Rectal smooth muscle tissue (tissue), 1 donor: ENCODE data around the gene CDK16.

Experiments
- H3K27ac ChIP-seq: one replicate; pipeline ENCODE4 v1.7.0; 2013; ENCODE audit warnings: low read depth, low read length, inconsistent platforms
- H3K27me3 ChIP-seq: one replicate; pipeline ENCODE4 v1.7.0; 2013; ENCODE audit warnings: low read length; ENCODE audit not compliant: control insufficient read depth, insufficient read depth
- H3K36me3 ChIP-seq: one replicate; pipeline ENCODE4 v1.7.0; 2013; ENCODE audit warnings: low read length; ENCODE audit not compliant: control insufficient read depth, insufficient read depth
- H3K4me1 ChIP-seq: one replicate; pipeline ENCODE4 v1.7.0; 2013; ENCODE audit warnings: low read length; ENCODE audit not compliant: control insufficient read depth, insufficient read depth
- H3K4me3 ChIP-seq: one replicate; pipeline ENCODE4 v1.7.0; 2013; ENCODE audit warnings: low read length
- H3K9ac ChIP-seq: one replicate; pipeline ENCODE4 v1.7.0; 2013; ENCODE audit warnings: low read length

Gene CDK16

GRCh38 chrX:47227334-47227583 lies 8.8 kb downstream of the CDK16 start:
- peaks cover 39% of the 10 kb centered on the region for H3K36me3 ChIP-seq

GRCh38 chrX:47228550-47229270 lies 10.2 kb downstream of the CDK16 start:
- Histone ChIP-seq H3K36me3 (peaks cover 35% of the 10 kb centered on the region), H3K4me1 (no peaks in the 10 kb centered on the region), H3K27ac (no peak overlapping the region), H3K27me3 (peaks cover 2% of the 10 kb centered on the region), H3K9ac (no peak overlapping the region), H3K4me3 (no peak overlapping the region)

More at GRCh38 chrX:47227334-47227583, 8.8 kb downstream of the CDK16 start:
- Histone ChIP-seq H3K27ac (no peak overlapping the region), H3K4me1 (no peaks in the 10 kb centered on the region), H3K27me3 (peaks cover 2% of the 10 kb centered on the region), H3K9ac (no peak overlapping the region), H3K4me3 (no peak overlapping the region)

- no peak overlapping the region for H3K27ac ChIP-seq
- H3K36me3 ChIP-seq = peaks cover 29% of the 10 kb centered on the region
- no peak overlapping the region for H3K9ac ChIP-seq
- H3K27me3 ChIP-seq = peaks cover 2% of the 10 kb centered on the region
- H3K4me3 ChIP-seq = no peak overlapping the region
- H3K4me1 ChIP-seq = no peaks in the 10 kb centered on the region
These were observed 10.9 kb downstream of the CDK16 start for GRCh38 chrX:47229427-47229826.

GRCh38 chrX:47230136-47230868 lies 11.8 kb downstream of the CDK16 start:
- Histone ChIP-seq H3K9ac (no peak overlapping the region), H3K4me3 (no peak overlapping the region), H3K27ac (no peak overlapping the region), H3K36me3 (peaks cover 20% of the 10 kb centered on the region), H3K27me3 (peaks cover 2% of the 10 kb centered on the region), H3K4me1 (no peaks in the 10 kb centered on the region)

DNA sequence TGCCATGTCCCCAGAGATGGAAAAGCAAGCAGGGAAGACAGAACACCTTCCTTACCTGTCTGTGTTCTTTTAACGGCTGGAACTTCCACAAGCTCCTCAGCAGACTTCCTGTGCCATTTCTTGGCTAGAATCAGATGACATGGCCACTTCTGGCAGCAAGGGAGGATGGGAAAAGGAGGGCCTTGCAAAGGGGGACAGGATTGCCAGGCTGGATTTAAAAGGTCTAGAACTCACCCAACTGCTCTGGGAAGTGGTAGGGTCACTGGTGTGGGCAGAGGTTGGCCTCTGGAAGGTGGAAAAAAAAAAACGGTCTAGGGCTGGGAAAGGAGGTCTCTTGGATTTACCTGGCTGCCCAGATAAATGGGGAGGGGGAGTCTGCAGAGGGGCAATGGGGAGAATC lies 12.7 kb downstream of the CDK16 start:
- no peak overlapping the region for H3K4me3 ChIP-seq
- no peaks in the 10 kb centered on the region for H3K4me1 ChIP-seq
- H3K36me3 ChIP-seq = peaks cover 12% of the 10 kb centered on the region
- H3K27me3 ChIP-seq = no peaks in the 10 kb centered on the region
- H3K27ac ChIP-seq = no peak overlapping the region
- no peak overlapping the region for H3K9ac ChIP-seq

DNA sequence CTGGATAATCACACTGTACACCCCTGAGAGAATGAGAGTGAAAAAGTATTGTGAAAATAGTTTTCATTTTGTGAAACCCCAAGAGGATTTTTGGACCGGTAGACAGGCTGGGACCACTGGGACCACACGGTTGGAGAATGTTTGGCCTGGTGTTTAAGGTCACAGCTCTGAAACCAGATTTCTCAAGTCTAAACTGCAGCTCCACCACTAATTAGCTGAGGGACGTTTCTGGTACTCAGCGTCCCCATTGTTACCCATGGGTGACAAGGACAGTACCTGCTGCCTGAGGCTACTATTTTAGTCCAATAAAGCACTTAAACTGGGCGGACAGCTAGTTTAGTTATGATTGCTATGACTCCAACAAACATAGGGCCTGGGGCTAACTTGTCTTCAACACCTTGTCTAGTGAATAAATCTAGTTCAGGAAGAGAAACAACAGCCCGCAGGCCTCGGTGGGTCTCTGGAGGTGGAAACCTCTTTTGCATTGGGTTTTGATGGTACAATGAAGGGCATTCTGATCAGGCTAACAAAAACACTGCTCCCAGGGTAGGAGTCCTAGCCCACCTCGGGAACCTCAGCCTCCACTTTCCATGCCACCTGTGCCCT lies 13.8 kb downstream of the CDK16 start:
- H3K27me3 ChIP-seq = no peaks in the 10 kb centered on the region
- H3K4me3 ChIP-seq = peak overlapping the region; percentile 72
- H3K4me1 ChIP-seq = no peaks in the 10 kb centered on the region
- peak overlapping the region; percentile 95 for H3K27ac ChIP-seq
- peak overlapping the region; percentile 13 for H3K9ac ChIP-seq
- peaks cover 3% of the 10 kb centered on the region for H3K36me3 ChIP-seq

DNA sequence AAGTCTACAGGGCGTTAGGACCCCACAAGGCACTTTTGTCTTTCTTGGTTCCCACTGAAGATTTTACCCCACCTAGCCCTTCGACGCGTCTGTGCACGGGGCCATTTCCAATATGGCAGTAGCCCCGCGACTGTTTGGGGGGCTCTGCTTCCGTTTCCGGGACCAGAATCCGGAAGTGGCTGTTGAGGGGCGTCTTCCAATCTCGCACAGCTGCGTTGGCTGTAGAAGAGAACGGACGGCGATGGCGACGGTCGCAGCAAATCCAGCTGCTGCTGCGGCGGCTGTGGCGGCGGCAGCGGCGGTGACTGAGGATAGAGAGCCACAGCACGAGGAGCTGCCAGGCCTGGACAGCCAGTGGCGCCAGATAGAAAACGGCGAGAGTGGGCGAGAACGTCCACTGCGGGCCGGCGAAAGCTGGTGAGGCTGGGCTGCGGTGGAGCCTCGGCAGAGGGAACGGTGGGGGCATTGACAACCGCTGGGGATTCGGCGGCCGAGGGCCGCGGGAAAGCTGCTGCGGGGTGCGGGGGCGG lies 14.4 kb downstream of the CDK16 start, which contains the start of gene USP11:
Gene USP11, plus strand, starts transcription at position 207 of the 530 bp plus-strand sequence. Its CDS starts 35 bp downstream, at position 242.
- H3K27ac ChIP-seq = peak within 1 kb of the TSS; percentile 95
- peak within 1 kb of the TSS; percentile 72 for H3K4me3 ChIP-seq
- peaks cover 3% of the 10 kb centered on the region for H3K36me3 ChIP-seq
- H3K9ac ChIP-seq = peak within 1 kb of the TSS; percentile 13
- H3K27me3 ChIP-seq = no peaks in the 10 kb centered on the region
- H3K4me1 ChIP-seq = no peaks in the 10 kb centered on the region

DNA sequence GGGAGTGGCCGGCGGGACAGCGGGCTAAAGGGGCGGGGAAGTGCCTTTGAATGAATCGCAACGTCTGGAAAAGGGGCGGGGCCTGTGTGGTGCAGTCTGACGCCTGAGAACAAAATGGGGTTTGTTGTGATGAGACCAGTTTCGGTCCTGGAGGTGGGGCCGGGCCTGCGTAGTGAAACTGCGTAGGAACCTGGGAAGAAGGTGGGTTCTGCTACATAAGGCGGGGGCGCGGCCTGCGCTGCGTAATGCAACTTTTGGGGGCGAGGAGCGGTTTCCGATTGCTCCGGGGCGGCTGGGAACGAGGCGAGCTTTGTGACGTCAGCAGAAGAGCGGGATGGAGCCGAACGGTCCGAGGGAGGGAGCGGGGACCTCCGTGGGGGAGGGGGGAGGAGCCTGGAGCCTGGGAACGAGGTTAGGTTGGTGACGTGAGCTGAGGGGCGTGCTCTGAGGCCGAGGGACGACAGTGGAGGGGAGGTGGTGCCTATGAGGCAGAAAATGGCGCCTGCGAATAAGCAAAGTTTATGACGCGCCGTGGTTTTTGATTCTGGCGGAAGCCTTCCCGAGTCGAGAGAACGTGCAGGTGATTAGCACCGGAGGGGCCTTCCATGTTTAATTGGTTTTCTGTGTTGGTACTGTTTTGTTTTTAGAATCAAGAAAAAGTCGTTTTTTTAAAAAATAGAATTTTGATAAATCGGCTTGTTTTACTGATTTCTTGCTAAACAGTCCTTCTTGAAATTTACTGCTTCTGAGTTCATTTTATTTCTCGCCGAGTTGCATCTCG lies 15.0 kb downstream of the CDK16 start:
- no peaks in the 10 kb centered on the region for H3K27me3 ChIP-seq
- H3K27ac ChIP-seq = peak overlapping the region; percentile 95
- H3K36me3 ChIP-seq = peaks cover 3% of the 10 kb centered on the region
- H3K4me3 ChIP-seq = peak overlapping the region; percentile 71
- no peaks in the 10 kb centered on the region for H3K4me1 ChIP-seq
- H3K9ac ChIP-seq = no peak overlapping the region

- H3K9ac ChIP-seq = no peak overlapping the region
- peak overlapping the region; percentile 95 for H3K27ac ChIP-seq
- H3K4me3 ChIP-seq = peak overlapping the region; percentile 71
- H3K4me1 ChIP-seq = no peaks in the 10 kb centered on the region
- H3K36me3 ChIP-seq = no peaks in the 10 kb centered on the region
- H3K27me3 ChIP-seq = peaks cover 4% of the 10 kb centered on the region
These were observed 16.1 kb downstream of the CDK16 start for GRCh38 chrX:47234583-47234982.

DNA sequence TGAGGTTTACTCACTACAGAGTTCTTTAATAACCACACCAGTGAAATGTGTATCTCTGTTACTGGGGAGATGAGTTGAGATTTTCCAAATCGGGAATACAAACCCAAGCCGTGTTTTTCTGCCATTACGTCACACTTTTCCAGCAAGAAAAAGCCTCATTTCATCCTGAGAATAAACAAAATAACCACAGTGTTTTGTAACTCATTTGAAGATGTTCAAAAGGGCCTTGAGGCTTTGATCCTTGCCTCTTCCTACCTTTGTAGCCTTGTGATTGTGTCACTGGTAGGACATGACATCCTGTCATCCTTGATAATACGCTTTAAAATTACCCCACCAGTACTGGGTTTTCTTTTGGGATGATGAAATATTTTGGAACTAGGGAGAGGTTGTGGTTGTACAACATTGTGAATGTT lies 17.2 kb downstream of the CDK16 start:
- Histone ChIP-seq H3K27ac (no peak overlapping the region), H3K36me3 (peaks cover 5% of the 10 kb centered on the region), H3K9ac (no peak overlapping the region), H3K27me3 (peaks cover 4% of the 10 kb centered on the region), H3K4me1 (no peaks in the 10 kb centered on the region), H3K4me3 (no peak overlapping the region)

- Histone ChIP-seq H3K27me3 (peaks cover 9% of the 10 kb centered on the region), H3K9ac (no peak overlapping the region), H3K4me3 (no peak overlapping the region), H3K27ac (no peak overlapping the region), H3K4me1 (no peaks in the 10 kb centered on the region), H3K36me3 (peaks cover 16% of the 10 kb centered on the region)
These were observed 20.7 kb downstream of the CDK16 start for GRCh38 chrX:47239199-47239598.
